Measurements from ENCODE around the gene LGMN. TPM values are rescaled to one million over a fixed set of nuclear protein-coding genes. Genes with fewer than 3 reads are reported as not detected.
"Not testable (repeated sequence)": the region's sequence is repeated elsewhere in the genome, so short reads cannot be mapped to it uniquely, and the experiment has no call there.

LGMN gene
- total RNA-seq, result 87.3 and 109 TPM in 2 replicates

- DNase-seq (ENCODE audit: extremely low read depth, low read depth, low spot score), result peak; percentile 51
These were observed at the start of gene LGMN for GRCh38 chr14:92748259-92749016. TSS of gene LGMN (minus strand) at chr14:92748627. CDS start at chr14:92732786, 15,841 bp downstream.

- DNase-seq (ENCODE audit: extremely low read depth, low read depth, low spot score), result no peak
These were observed 46.5 kb upstream of the LGMN start for GRCh38 chr14:92794961-92795360.

DNA sequence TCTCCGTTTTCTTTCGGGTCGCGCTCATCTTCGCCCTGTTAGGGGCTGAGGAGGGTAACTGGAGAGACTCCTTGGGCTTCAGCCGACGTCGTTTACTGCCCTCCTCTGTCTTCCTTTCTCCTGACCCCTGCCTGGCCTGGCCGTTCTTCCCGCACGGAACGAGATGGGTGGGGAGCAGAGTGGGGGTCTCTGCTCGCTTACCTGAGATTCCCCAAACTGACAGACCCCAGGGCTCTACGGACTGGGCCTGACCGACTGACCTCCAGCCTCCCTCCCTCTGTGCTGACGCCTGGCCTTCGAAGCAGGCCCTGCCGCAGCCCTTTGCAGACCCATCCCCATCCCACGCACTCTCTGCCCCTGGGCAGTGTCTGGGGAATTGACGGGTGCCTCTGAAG, 46.1 kb upstream of the LGMN start:
- DNase-seq (ENCODE audit: extremely low read depth, low read depth, low spot score), result no peak

DNA sequence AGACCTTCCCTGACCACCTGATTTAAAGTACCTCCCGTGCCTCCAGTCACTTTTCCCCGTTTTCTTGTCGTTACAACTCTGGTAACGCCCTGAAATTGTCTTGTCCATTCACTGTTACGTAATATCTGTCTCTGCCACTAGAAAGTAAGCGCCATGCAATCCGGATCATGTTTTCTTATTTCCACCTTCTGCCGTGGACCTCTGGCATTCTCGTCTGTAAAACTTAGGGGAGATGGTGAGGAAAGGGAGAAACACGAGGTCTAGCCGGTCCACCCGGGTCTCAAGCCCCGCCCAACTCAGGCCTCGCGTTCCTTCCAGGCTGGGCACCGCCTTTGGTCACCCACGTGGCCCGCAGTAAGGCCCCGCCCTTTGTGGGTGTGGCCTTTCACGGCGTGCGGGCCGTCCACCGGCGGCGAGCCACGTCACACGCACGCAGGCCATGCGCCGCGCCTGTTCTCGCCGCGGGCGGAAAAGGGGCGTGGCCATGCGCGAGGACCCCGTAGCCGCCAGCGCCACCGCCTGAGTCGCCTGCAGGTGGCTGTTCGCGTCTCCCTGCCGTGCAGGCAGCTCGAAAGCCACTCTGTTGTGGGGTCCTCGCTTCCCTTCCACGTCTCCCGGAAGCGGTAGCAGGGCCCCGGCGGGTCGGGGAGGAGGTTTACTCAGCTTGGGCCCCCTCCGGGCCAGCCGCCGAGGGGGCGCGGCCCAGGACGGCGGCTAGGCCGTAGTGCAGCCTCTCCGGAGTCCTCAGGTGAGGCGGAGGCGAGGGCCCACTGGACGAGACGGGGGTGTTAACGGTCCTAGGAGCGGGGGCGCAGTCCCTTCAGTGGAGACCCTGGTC, 45.5 kb upstream of the LGMN start, which contains the start of gene GOLGA5:
Gene GOLGA5, plus strand, starts transcription at position 597 of the 838 bp plus-strand sequence. CDS start 3,133 bp downstream, outside the sequence.
- peak; percentile 68 for DNase-seq (ENCODE audit: extremely low read depth, low read depth, low spot score)

DNA sequence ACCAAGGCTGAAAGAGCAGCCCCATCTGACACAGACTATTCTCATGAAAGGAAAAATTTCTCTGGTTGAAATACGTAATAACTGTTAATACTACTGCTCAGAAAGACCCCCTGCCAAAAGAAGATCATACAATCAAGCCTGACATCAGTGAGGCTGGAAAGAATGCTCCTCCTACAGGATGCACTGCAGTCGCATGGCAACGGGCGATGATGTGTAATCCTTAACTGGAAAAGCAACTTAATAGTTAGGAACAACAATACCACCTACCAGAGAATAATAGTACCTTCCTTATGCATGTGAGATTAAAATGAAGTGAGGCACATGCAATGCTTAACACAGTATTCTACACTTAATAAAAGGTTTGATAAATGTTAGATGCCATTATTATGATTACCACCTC, 44.5 kb upstream of the LGMN start:
- no peak for DNase-seq (ENCODE audit: extremely low read depth, low read depth, low spot score)

- DNase-seq (ENCODE audit: extremely low read depth, low read depth, low spot score), result no peak
These were observed 41.1 kb upstream of the LGMN start for GRCh38 chr14:92789457-92790089.

- DNase-seq (ENCODE audit: extremely low read depth, low read depth, low spot score), result no peak
These were observed 39.1 kb upstream of the LGMN start for GRCh38 chr14:92787554-92787953.

DNA sequence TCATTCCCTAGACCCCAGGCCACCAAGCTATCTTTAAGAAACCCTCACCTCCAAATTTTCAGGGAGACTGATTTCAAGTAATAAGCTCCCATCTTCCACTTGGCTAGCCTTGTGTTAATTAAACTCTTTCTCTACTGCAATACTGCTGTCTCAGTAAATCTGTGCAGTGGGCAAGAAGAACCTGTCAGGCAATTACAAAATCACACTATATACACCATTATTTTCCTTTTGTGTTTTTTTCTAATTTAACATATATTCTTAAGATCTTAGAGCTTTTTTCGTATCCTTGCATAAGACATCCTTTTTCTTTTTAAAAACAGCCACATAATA, 38.0 kb upstream of the LGMN start:
- no peak for DNase-seq (ENCODE audit: extremely low read depth, low read depth, low spot score)

DNA sequence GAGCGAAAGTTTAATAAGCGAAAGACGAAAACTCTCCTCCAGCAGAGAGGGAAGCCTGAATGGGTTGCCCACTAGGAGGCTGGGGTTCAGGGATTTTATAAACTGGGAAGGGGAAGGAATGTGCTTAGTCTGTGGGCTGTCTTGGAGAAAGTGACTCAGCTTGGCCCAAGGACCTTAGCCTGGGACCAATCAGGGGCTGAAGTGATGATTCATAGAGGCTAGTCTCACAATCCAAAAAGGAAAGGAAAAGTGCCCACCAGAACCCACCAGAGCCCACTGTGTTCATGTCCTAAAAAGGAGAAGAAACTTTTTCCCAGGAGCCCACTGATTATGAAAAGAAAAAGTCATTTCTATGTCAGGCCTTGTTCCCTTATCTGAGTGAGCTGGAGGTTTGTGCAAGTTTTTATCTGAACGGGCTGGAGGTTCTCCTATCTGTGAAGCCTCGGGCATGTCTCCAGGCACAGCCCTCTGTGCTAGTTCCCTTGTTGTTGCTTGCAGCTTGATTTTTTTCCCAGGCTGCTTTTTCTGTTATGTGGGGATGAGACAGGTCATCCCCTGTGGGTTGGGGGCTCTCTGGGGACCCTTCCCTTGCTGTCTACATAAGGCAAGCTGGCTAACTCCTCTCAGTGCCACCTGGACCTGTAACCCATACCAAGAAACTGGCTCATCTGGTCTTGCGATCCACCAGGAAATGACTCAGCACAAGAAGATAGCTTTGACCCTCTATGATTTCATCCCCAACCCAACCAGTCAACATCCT, 37.4 kb upstream of the LGMN start:
- DNase-seq (ENCODE audit: extremely low read depth, low read depth, low spot score), result no peak

- no peak for DNase-seq (ENCODE audit: extremely low read depth, low read depth, low spot score)
These were observed 35.5 kb upstream of the LGMN start for GRCh38 chr14:92783813-92784431.

GRCh38 chr14:92781350-92781749, 32.9 kb upstream of the LGMN start:
- DNase-seq (ENCODE audit: extremely low read depth, low read depth, low spot score), result no peak

GRCh38 chr14:92780444-92781232, 32.2 kb upstream of the LGMN start:
- no peak for DNase-seq (ENCODE audit: extremely low read depth, low read depth, low spot score)

- not testable (repeated sequence) for DNase-seq (ENCODE audit: extremely low read depth, low read depth, low spot score)
These were observed 30.6 kb upstream of the LGMN start for GRCh38 chr14:92778868-92779565.

DNA sequence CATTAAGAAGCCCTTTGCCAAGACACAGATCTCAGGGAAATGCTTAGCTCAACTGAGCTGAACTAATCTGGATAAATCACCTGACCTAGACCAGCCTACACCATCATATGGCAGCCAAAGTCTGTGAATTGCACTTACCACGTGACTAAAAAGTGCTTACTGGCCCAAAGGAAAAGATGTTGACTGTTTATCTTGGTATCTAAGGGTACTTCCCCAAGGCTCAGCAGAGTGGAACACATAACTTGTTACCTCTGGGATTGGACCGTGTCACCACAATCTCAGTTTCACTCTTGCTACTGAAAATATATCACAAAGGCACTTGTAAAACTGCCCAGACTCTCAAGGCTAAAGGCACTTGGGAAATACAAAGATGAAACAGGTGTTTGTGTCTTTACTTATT, 26.9 kb upstream of the LGMN start:
- not testable (repeated sequence) for DNase-seq (ENCODE audit: extremely low read depth, low read depth, low spot score)

DNA sequence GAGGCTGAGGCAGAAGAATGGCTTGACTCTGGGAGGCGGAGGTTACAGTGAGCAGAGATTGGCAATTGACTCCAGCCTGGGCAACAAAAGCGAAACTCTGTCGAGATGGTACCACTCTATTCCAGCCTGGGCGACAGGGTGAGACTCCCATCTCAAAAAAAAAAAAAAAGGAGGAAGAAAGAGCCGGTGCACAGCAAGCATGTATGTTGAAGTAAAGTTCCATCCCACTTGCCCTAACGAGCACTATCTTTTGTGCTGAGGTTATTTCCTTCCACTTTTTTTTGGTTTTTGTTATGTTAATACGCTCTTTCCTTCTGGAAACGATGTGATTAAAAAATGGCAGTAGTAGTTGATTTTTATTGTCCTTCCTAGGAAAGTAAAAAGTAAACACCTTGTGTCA, 26.1 kb upstream of the LGMN start:
- no peak for DNase-seq (ENCODE audit: extremely low read depth, low read depth, low spot score)

GRCh38 chr14:92770484-92770883, 22.1 kb upstream of the LGMN start:
- no peak for DNase-seq (ENCODE audit: extremely low read depth, low read depth, low spot score)

DNA sequence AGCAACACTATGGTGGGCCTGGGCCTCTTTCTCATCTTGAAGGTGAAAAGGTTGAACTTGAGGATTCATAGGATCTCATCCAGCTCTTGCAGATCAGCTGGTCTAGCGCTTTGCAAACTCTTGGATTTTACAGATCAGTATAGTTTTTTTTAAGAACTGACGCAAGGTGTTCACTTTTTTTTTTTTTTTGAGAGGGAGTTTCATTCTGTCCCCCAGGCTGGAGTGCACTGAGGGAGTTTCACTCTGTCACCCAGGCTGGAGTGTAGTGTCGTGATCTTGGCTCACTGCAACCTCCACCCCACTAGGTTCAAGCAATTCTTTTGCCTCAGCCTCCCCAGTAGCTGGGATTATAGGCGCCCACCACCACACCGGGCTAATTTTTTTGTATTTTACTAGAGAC, 20.4 kb upstream of the LGMN start:
- no peak for DNase-seq (ENCODE audit: extremely low read depth, low read depth, low spot score)

DNA sequence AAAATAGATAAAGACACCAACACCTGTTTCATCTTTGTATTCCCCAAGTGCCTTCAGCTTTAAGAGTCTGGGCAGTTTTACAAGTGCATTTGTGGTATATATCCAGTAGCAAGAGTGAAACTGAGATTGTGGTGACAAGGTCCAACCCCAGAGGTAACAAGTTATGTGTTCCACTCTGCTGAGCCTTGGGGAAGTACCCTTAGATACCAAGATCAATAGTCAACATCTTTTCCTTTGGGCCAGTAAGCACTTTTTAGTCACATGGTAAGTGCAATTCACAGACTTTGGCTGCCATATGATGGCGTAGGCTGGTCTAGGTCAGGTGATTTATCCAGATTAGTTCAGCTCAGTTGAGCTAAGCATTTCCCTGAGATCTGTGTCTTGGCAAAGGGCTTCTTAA, 19.8 kb upstream of the LGMN start:
- not testable (repeated sequence) for DNase-seq (ENCODE audit: extremely low read depth, low read depth, low spot score)
